SHP77 (cell line): ENCODE data around the gene RGS13.
"Not testable (repeated sequence)": the region's sequence is repeated elsewhere in the genome, so short reads cannot be mapped to it uniquely, and the experiment has no call there.

ENCODE experiments used
- DNase-seq, 2 experiments: peaks; one replicate each; lab custom pipeline; 2025; lab: John Stamatoyannopoulos, UW

RGS13 gene

DNA sequence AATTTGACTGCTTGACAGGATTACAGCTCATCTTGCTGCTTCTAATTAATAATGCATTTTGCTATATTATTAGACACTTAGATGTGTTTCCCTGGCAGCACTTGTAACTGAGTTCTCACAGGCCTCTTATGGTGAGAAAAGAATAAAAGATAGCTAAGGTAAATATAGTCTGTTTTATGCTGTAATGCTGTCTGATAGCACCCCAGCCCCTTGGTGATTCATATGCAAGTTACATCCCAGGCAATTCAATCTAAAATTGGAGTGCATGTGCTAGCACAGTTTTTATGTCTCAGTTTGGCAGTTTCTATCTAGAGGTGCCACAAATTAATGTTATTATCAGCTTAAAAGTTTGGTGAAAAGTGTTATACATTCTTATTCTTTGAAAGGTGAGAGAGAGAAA, 42.2 kb downstream of the RGS13 start:
- DNase-seq: no peak

DNA sequence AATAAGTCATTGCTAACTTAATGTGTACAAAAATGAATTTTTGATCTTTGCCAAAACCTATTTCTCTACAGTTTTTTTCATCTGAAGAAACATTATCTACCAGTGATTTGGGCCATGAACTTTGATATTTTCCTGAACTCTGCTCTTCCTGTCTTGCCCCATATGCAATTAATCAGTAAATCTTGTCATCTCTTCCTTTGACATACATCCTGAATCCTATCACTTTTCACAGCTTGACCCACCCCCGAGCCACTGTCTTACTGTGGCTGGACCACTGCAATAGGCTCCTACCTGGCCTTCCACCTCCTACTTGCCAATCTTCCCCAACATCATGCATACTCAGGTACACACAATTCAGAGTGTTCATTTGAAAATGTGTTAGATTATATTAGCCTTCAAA, 46.4 kb downstream of the RGS13 start:
- no peak for DNase-seq

DNA sequence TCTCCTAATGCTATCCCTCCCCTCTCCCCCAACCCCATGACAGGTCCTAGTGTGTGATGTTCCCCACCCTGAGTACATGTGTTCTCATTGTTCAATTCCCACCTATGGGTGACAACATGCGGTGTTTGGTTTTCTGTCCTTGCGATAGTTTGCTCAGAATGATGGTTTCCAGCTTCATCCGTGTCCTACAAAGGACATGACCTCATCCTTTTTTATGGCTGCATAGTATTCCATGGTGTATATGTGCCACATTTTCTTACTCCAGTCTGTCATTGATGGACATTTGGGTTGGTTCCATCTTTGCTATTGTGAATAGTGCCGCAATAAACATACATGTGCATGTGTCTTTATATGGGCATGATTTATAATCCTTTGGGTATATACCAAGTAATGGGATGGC, 47.1 kb downstream of the RGS13 start:
- DNase-seq: not testable (repeated sequence)

DNA sequence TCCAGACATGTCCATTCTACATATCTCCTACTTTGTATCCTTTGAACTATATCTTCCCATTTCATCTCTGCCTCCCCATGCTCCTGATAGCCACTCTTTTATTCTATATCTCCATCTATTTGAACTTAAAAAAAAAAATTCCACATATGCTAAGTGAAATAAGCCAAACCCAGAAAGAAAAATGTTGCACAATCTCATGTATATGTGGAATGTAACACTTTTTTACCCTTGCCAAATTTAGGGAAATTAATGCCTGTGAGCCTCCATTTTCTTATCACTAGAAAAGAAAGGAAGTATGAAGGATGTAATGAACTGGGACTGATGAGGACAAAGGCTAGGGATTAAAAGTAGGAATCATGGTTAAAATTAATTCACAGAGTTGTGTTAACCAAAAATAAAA, 53.5 kb downstream of the RGS13 start:
- DNase-seq: no peak

DNA sequence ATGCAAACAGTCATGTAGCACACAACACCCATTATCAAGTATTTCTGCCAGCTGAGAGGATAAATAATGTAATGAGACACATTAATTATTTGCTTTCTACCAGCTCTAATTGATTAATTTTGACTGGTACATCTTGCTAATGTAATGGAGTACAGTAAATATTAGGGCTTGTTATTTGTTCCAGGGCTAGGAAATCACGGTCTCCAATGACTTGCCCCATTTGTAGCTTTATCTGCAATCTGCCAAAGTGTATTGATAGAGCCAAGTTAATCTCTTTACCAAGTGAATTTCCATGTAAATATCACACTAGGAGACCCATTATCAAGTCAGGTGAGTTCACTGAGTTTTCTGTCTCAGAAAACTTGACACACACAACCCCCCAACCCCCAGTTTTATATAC, 55.1 kb downstream of the RGS13 start:
- no peak for DNase-seq

DNA sequence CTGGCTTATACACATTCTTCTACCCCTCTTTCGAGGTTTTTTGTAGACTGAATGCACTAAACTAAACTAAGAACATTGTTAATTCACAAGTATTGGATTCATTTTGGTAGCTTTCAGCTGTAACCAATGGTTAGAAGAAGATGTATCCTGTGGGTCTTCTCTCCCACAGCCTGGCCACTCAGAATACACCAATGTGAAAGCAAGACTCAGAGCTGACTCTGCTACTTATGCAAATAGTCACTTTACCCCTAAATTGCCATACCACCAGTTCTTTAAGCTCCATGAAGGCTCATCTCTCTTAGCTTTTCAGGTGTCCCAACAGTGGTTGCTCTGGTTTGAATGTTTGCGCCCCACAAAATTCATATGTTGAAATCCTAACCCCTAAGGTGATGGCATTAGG, 60.1 kb downstream of the RGS13 start:
- no peak for DNase-seq

DNA sequence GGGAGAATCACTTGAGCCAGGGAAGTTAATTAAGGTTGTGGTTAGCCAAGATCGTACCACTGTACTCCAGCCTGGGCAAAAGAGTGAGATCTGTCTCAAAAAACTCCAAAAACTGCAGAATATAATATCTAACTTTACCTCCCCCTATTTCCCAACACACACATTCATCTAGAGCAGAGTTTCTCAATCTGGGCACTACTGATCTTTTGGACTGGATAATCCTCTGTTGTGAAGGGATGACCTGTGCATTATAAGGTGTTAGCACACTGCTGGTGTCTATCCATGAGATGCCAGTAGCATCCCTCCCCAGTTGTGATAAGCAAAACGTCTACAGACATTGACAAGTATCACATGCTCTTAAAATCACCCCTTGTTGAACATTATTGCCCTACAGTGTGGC, 61.8 kb downstream of the RGS13 start:
- DNase-seq: no peak

DNA sequence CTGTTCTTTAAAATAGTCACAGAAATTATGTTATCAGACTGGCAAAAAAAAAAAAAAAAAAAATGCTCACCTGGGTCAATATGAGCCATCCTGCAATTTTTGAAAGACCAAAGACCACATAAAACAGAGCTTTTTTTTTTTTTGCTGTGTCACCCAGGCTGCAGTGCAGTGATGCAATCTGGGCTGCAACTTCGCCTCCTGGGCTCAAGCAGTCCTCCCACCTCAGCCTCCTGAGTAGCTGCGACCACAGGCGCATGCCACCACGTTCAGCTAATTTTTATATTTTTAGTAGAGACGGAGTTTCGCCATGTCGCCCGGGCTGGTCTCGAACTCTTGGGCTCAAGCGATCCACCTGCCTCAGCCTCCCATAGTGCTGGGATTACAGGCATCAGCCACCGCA, 62.8 kb downstream of the RGS13 start:
- no peak for DNase-seq

DNA sequence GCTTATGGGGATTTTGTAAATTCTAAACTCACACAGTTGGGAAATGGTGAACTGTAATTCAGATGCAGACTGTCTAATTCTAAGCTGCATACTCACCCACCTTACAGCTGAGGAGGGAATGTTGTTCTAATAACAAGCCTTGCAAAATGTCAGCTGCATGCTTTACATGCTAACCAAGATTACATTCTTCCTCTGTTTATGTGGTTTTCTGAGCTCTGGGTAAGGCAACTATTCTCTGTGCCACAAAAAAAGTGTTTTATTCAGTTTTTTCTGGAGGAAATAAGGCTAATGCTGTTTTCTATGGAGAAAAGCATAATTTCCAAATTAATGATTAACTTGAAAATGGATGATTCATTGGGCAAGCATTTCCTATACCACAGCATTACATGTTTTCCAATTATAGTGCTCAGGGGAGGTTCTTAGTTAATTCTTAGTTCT, 64.9 kb downstream of the RGS13 start:
- DNase-seq: no peak

DNA sequence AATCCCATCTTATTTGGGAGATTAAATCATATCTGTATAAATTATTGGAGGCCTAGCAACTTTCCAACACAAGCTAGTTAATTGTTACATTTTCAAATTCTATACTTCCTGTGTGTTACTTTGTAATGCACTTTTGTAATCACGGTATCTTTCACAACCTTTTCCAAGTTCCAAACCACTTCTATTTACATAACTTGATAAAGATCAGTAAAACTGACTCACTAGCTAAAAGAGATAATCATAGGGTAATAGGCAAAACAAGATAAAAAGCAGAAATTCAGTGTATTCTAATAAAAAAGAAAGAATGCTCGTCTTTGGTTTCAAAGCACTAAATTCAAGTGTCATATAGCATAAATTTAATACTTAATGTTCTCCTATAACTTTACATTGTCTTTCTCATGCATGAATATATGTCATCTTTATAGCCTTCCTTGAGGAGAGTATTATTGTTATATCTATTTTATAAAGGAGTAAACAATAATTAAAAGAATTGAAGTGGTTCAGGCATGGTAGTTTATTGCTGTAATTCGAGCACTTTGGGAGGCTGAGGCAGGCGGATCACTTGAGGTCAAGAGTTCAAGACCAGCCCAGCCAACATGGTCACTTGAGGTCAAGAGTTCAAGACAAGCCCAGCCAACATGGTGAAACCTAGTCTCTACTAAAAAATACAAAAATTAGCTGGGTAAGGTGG, 66.4 kb downstream of the RGS13 start:
- no peak for DNase-seq

DNA sequence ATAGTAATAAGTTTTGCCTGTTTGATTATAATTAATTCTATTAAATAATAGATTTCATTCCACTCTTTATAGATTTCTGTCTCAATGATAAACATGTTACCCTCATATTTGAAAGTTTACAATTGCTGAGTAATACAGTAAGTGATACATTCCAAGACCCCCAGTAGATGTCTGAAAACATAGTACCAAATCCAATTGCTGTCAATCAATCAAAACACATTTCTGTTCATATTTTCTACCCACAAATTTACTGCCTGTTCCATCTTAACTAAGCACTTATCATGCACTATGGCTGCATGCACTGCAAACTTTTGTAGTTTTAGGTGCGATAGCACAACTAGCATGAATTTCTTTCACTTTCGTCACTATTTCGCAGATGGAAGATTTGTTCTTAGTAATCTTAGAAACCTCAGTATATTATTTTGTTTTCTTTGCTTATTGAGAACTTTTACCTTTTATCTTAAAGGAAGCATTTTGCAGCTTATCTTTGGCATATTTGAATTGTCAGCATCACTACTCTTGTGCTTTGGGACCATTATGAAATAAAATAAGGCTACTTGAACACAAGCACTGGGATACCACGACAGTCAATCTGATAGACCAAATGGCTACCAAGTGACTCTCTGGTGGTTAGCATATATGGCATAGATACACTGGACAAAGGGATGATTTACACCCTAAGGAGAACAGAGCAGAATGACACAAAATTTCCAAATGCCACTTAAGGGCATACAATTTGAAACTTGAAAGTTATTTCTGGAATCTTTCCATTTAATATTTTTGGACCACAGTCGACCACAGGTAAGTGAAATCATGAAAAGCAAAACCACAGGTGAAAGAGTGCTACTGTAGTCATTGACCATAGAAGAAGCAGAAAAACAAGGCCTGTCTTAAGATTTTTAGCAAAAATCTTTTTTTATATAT, 67.6 kb downstream of the RGS13 start:
- DNase-seq: no peak

DNA sequence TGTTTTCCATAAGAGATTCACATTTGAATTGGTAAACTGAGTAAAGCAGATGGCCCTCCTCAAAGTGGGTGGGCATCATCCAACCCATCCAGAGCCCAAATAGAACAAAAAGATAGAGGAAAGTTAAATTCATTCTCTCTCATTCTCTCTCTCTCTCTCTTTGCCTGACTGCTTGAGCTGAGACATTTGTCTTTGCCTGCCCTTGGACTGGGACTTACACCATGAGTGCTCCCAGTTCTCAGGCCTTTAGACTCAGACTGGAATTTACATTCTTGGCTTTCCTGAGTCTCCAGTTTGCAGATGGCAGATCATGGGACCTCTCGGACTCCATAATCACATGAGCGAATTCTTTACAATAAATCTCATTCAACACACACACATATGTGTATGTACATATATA, 69.6 kb downstream of the RGS13 start:
- no peak for DNase-seq

DNA sequence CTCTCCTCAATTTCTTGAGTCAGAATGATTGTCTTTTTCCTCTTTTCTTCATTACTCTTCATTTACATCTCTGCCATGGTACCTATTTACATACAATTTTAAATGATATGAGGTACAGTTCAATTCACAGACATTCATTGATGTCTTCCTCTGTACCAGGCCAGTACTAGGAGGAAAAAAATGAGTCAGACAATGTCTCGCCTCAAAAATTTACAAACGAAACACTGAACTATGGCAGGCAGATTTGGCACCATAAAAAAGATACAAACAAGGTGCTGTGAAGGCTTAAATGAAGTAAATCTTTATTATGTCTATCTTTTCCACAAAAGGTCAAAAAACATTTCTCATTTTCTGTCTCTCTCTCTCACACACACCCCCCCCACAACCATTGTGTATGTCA, 71.0 kb downstream of the RGS13 start:
- no peak for DNase-seq

DNA sequence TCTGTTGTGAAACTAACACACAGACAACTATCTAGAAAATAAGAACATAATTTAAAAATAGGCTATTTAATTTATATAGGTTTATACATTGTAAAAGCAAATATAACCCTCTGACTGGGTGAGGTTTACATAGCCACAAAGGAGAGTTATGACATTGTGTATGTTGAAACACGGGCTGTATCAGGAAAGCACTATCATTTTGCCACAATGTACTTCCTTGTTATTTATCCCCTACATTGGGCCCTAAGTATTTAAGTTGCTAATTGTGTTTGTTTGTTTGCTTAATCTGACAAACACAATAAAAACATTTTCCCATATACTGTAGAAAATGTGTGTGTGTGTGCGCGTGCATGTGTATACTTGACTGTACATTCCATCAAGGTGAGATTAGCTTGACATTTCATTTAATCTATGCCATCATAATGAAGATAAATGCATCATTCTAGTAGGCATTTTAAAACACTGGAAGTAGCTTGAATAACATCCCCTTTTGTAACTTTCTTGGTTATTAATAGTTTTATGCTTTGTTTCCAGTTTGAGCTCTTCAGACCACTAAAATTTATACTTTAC, 72.1 kb downstream of the RGS13 start:
- no peak for DNase-seq

DNA sequence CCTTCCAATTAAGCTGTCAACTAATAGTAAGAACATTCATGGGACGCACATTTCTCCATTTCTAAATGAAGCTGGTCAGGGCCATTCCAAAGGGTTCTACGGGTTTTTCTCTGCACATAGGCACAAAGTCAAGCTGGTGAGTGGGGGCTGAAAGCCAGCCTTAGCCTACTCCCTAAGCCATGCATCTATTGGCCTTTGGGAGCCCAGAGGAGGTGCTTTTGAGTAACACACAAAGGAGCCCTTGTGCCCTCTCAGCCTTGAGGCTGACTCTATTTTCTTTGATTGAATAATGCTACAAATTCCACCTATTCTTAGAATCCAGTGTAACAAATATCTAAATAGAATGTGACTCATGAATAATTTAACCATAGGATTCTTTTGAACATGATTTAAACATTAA, 73.6 kb downstream of the RGS13 start:
- no peak for DNase-seq
